K562 (cell line): ENCODE measurements around the gene SMNDC1. TPM values are rescaled to one million over a fixed set of nuclear protein-coding genes. Genes with fewer than 3 reads are reported as not detected.

Source experiments
- CEBPZ ChIP-seq: fragments of 150-350 bp; IDR thresholded peaks from 2 replicates; pipeline ENCODE4 v1.6.1; 2014; ENCODE audit warnings: low read depth, mild to moderate bottlenecking, low read length, borderline replicate concordance
- MCM7 ChIP-seq, 2 experiments: fragments of 450-650 bp; IDR thresholded peaks; 2 replicates each; pipeline ENCODE4 v1.6.1; 2016 to 2018
- MNT ChIP-seq, 2 experiments: fragments of 450-650 bp; conservative IDR thresholded peaks; 2 replicates each; pipeline ENCODE4 v1.6.1; 2017; ENCODE audit warnings: mild to moderate bottlenecking in 2 of 2, moderate library complexity in 2 of 2
- PHTF2 ChIP-seq: fragments of 250-450 bp; sonication (Bioruptor Pico); IDR thresholded peaks from 2 replicates; pipeline ENCODE4 v1.5.0; 2021; ENCODE audit warnings: mild to moderate bottlenecking
- TAF1 ChIP-seq: IDR thresholded peaks from 2 replicates; pipeline ENCODE4 v1.6.1; 2011; ENCODE audit warnings: mild to moderate bottlenecking, low read length, moderate library complexity; ENCODE audit not compliant: insufficient read depth, control insufficient read depth, severe bottlenecking; ENCODE audit errors: extremely low read depth
- polyA plus RNA-seq, 8 experiments: library from polyadenylated mRNA; depleted of rRNA in 4 of 8; stranded (reverse) in 5 of 8; unstranded in 3 of 8; fragments of >200 nt; fragmentation: Nextera tagmentation in 2 of 8; fragmentation: Illumina TruSeq in 1 of 8; extraction: Ambion mirVana in 2 of 8; extraction: Trizol in 1 of 8; gene quantifications; 2 replicates each; pipeline versions ENCODE4 v1.2.1 to v1.2.3, GENCODE V29; 2011 to 2014; ENCODE audit warnings: inconsistent platforms in 1 of 8, missing spikeins in 1 of 8
- total RNA-seq, 7 experiments: library from RNA; depleted of rRNA in 6 of 7; stranded (reverse); fragments of >200 nt in 6 of 7; fragmentation: Illumina TruSeq in 2 of 7; extraction: Trizol in 2 of 7; gene quantifications; 2 replicates each; pipeline versions ENCODE4 v1.2.1 to v1.2.3, GENCODE V29; 2011 to 2021; ENCODE audit warnings: low replicate concordance in 1 of 7
- TF ChIP-seq, protein P1 (sequence below): sonication (generic); formaldehyde crosslinking; IDR thresholded peaks from 2 replicates; pipeline ENCODE4 v1.8.0; 2022; ENCODE audit warnings: missing genetic modification reagents, mild to moderate bottlenecking, borderline replicate concordance
- TF ChIP-seq, protein P2 (sequence below): fragments of 250-450 bp; sonication (Bioruptor Pico); IDR thresholded peaks from 2 replicates; pipeline ENCODE4 v1.5.0; 2021; ENCODE audit warnings: mild to moderate bottlenecking, borderline replicate concordance
- TF ChIP-seq, protein P3 (sequence below): fragments of 450-650 bp; IDR thresholded peaks from 2 replicates; pipeline ENCODE4 v1.7.0; 2016; ENCODE audit warnings: borderline replicate concordance
- TF ChIP-seq, protein P4 (sequence below): sonication (generic); formaldehyde crosslinking; IDR thresholded peaks from 2 replicates; pipeline ENCODE4 v1.8.1; 2023; ENCODE audit warnings: mild to moderate bottlenecking, missing genetic modification reagents

The SMNDC1 gene
- total and polyA plus RNA-seq, 9 of the 15 experiments (the other 6 are each of a cell fraction or from before 2014, with no cell fraction given) = 6.8 to 35.8 (median 12.3) TPM

DNA sequence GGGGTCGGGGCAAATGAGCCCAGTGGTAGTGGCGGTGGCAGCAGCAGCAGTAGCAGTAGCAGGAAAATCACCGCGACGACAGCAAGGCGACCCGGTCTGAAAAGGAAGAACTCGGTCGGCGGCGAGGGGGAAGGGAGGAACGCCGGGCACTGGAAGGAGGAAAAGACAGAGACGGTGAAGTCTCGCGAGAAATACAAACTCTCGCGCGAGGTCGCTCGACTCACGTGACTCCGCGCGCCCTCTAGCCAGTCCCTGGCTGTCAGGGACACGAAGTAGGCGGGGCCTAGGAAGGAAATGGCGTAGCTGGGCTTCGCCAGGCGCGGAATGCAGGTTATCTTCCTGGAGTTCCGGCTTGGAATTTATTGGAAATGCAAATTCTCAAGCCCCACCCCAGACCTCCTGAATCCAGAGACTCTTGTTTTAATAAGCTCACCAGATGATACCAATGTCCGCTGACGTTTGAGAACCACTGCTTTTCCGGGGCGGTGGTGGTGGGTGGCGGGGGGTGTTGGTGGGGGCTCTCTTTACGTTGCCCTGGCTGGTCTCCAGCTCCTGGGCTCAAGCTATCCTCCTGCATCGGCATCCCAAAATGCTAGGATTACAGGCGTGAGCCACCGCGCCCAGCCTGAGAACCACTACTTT is at the start of gene SMNDC1 (continued):
- TF ChIP-seq, protein P1, sequence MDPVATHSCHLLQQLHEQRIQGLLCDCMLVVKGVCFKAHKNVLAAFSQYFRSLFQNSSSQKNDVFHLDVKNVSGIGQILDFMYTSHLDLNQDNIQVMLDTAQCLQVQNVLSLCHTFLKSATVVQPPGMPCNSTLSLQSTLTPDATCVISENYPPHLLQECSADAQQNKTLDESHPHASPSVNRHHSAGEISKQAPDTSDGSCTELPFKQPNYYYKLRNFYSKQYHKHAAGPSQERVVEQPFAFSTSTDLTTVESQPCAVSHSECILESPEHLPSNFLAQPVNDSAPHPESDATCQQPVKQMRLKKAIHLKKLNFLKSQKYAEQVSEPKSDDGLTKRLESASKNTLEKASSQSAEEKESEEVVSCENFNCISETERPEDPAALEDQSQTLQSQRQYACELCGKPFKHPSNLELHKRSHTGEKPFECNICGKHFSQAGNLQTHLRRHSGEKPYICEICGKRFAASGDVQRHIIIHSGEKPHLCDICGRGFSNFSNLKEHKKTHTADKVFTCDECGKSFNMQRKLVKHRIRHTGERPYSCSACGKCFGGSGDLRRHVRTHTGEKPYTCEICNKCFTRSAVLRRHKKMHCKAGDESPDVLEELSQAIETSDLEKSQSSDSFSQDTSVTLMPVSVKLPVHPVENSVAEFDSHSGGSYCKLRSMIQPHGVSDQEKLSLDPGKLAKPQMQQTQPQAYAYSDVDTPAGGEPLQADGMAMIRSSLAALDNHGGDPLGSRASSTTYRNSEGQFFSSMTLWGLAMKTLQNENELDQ (CRISPR knock-in tag) = no peak
- TF ChIP-seq, protein P2, sequence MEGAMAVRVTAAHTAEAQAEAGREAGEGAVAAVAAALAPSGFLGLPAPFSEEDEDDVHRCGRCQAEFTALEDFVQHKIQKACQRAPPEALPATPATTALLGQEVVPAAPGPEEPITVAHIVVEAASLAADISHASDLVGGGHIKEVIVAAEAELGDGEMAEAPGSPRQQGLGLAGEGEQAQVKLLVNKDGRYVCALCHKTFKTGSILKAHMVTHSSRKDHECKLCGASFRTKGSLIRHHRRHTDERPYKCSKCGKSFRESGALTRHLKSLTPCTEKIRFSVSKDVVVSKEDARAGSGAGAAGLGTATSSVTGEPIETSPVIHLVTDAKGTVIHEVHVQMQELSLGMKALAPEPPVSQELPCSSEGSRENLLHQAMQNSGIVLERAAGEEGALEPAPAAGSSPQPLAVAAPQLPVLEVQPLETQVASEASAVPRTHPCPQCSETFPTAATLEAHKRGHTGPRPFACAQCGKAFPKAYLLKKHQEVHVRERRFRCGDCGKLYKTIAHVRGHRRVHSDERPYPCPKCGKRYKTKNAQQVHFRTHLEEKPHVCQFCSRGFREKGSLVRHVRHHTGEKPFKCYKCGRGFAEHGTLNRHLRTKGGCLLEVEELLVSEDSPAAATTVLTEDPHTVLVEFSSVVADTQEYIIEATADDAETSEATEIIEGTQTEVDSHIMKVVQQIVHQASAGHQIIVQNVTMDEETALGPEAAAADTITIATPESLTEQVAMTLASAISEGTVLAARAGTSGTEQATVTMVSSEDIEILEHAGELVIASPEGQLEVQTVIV = no peak
- no peak for TF ChIP-seq CEBPZ
- TF ChIP-seq, protein P3, sequence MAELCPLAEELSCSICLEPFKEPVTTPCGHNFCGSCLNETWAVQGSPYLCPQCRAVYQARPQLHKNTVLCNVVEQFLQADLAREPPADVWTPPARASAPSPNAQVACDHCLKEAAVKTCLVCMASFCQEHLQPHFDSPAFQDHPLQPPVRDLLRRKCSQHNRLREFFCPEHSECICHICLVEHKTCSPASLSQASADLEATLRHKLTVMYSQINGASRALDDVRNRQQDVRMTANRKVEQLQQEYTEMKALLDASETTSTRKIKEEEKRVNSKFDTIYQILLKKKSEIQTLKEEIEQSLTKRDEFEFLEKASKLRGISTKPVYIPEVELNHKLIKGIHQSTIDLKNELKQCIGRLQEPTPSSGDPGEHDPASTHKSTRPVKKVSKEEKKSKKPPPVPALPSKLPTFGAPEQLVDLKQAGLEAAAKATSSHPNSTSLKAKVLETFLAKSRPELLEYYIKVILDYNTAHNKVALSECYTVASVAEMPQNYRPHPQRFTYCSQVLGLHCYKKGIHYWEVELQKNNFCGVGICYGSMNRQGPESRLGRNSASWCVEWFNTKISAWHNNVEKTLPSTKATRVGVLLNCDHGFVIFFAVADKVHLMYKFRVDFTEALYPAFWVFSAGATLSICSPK = no peak
- peak in 1 of 2 experiments; percentile 63; a peak in 2 of 4 replicates for TF ChIP-seq MNT (conservative IDR thresholded peaks at IDR 0.05)
- TF ChIP-seq MCM7 (IDR thresholded peaks at IDR 0.05) = no peak
- peak; percentile 75 for TF ChIP-seq TAF1
- TF ChIP-seq, protein P4, sequence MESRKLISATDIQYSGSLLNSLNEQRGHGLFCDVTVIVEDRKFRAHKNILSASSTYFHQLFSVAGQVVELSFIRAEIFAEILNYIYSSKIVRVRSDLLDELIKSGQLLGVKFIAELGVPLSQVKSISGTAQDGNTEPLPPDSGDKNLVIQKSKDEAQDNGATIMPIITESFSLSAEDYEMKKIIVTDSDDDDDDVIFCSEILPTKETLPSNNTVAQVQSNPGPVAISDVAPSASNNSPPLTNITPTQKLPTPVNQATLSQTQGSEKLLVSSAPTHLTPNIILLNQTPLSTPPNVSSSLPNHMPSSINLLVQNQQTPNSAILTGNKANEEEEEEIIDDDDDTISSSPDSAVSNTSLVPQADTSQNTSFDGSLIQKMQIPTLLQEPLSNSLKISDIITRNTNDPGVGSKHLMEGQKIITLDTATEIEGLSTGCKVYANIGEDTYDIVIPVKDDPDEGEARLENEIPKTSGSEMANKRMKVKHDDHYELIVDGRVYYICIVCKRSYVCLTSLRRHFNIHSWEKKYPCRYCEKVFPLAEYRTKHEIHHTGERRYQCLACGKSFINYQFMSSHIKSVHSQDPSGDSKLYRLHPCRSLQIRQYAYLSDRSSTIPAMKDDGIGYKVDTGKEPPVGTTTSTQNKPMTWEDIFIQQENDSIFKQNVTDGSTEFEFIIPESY (CRISPR knock-in tag) = no peak
- no peak for TF ChIP-seq PHTF2 (CRISPR knock-in tag)
